NCI-H446 (cell line): ENCODE data around the gene TNS2.

Experiments used
- DNase-seq, 2 experiments: peaks; one replicate each; lab custom pipeline; 2025; lab: John Stamatoyannopoulos, UW

Gene TNS2

GRCh38 chr12:53068811-53069585, 19.1 kb downstream of the TNS2 start:
- DNase-seq = no peak

GRCh38 chr12:53069621-53070410, 20.0 kb downstream of the TNS2 start:
- DNase-seq = no peak

GRCh38 chr12:53070877-53071492, 21.1 kb downstream of the TNS2 start:
- no peak for DNase-seq

- peak in 1 of 2 experiments; percentile 85 for DNase-seq
Observed at GRCh38 chr12:53071591-53072551, 22.0 kb downstream of the TNS2 start.

- peak in 1 of 2 experiments; percentile 33 for DNase-seq
Observed at GRCh38 chr12:53073881-53074280, 24.0 kb downstream of the TNS2 start.

- DNase-seq = no peak
Observed at GRCh38 chr12:53074283-53074998, 24.6 kb downstream of the TNS2 start.

- no peak for DNase-seq
Observed at GRCh38 chr12:53074999-53075370, 25.1 kb downstream of the TNS2 start.

- no peak for DNase-seq
Observed at GRCh38 chr12:53076461-53076860, 26.6 kb downstream of the TNS2 start.

- no peak for DNase-seq
Observed at GRCh38 chr12:53077030-53077429, 27.2 kb downstream of the TNS2 start.

- DNase-seq = no peak
Observed at GRCh38 chr12:53078425-53079225, 28.8 kb downstream of the TNS2 start.

GRCh38 chr12:53079226-53080117, 29.6 kb downstream of the TNS2 start, which contains the start of gene SPRYD3:
SPRYD3 (minus strand) TSS chr12:53079390; CDS start chr12:53079333, 57 bp downstream.
- DNase-seq = peak; percentile 85 to 96

- no peak for DNase-seq
Observed at GRCh38 chr12:53082637-53083175, 32.8 kb downstream of the TNS2 start.

- no peak for DNase-seq
Observed at GRCh38 chr12:53086361-53086760, 36.5 kb downstream of the TNS2 start.

- DNase-seq = no peak
Observed at GRCh38 chr12:53090105-53090504, 40.2 kb downstream of the TNS2 start.

GRCh38 chr12:53090554-53090953, 40.7 kb downstream of the TNS2 start:
- no peak for DNase-seq

GRCh38 chr12:53091756-53092155, 41.9 kb downstream of the TNS2 start:
- DNase-seq = no peak

GRCh38 chr12:53093777-53094393, 44.0 kb downstream of the TNS2 start:
- no peak for DNase-seq

GRCh38 chr12:53094394-53094787, 44.5 kb downstream of the TNS2 start:
- DNase-seq = no peak
